ENCODE data around the gene PRDM1. TPM values are rescaled to one million over a fixed set of nuclear protein-coding genes. Genes with fewer than 3 reads are reported as not detected.

Gene PRDM1
- total RNA-seq, 2 donors from 2014 or later, result 25.2 to 107 TPM

GRCh38 chr6:106132153-106132698 is 46.1 kb downstream of the PRDM1 start:
- Mint-ChIP-seq H3K27me3 (ENCODE audit: low read depth) (peaks cover 10% of the 10 kb centered on the region), H3K4me1 (ENCODE audit: low read depth) (peaks cover 13% of the 10 kb centered on the region), H3K9me3 (no peaks in the 10 kb centered on the region), H3K27ac (no peak overlapping the region), H3K36me3 (ENCODE audit: insufficient read depth in 2 of 2) (no peaks in the 10 kb centered on the region), H3K4me3 (no peak overlapping the region)
- ATAC-seq (replicated peaks in 1 of 2) (no peak), DNase-seq (no peak)

DNA sequence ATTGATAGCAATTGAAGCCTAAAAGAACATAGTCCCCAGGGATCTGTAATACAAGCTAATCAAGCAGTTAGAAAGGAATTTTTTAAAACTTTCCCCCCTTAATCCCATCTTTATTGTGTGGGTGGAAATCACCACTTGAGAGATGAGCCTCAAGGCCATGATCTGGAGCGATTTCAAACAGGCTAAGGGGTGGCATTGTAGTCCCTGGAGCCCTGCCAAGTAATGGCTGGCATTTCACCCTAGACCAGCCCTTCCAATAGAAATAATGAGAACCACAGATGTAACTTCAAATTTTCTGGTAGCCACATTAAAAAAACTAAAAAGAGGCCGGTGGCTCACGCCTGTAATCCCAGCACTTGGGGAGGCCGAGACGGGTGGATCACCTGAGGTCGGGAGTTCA is 46.9 kb downstream of the PRDM1 start:
- DNase-seq, result no peak
- H3K27me3 Mint-ChIP-seq (ENCODE audit: low read depth), result peaks cover 10% of the 10 kb centered on the region
- no peak overlapping the region for H3K27ac Mint-ChIP-seq
- peaks cover 13% of the 10 kb centered on the region for H3K4me1 Mint-ChIP-seq (ENCODE audit: low read depth)
- H3K9me3 Mint-ChIP-seq, result no peaks in the 10 kb centered on the region
- H3K36me3 Mint-ChIP-seq (ENCODE audit: insufficient read depth in 2 of 2), result no peaks in the 10 kb centered on the region
- no peak overlapping the region for H3K4me3 Mint-ChIP-seq
- no peak for ATAC-seq (replicated peaks in 1 of 2)

- DNase-seq (no peak), ATAC-seq (replicated peaks in 1 of 2) (no peak)
- no peak overlapping the region for H3K27ac Mint-ChIP-seq
- peaks cover 17% of the 10 kb centered on the region for H3K4me1 Mint-ChIP-seq (ENCODE audit: low read depth)
- H3K4me3 Mint-ChIP-seq, result no peak overlapping the region
- peaks cover 6% of the 10 kb centered on the region for H3K27me3 Mint-ChIP-seq (ENCODE audit: low read depth)
- no peaks in the 10 kb centered on the region for H3K36me3 Mint-ChIP-seq (ENCODE audit: insufficient read depth in 2 of 2)
- no peaks in the 10 kb centered on the region for H3K9me3 Mint-ChIP-seq
Measured at GRCh38 chr6:106134087-106134770, 48.1 kb downstream of the PRDM1 start.

DNA sequence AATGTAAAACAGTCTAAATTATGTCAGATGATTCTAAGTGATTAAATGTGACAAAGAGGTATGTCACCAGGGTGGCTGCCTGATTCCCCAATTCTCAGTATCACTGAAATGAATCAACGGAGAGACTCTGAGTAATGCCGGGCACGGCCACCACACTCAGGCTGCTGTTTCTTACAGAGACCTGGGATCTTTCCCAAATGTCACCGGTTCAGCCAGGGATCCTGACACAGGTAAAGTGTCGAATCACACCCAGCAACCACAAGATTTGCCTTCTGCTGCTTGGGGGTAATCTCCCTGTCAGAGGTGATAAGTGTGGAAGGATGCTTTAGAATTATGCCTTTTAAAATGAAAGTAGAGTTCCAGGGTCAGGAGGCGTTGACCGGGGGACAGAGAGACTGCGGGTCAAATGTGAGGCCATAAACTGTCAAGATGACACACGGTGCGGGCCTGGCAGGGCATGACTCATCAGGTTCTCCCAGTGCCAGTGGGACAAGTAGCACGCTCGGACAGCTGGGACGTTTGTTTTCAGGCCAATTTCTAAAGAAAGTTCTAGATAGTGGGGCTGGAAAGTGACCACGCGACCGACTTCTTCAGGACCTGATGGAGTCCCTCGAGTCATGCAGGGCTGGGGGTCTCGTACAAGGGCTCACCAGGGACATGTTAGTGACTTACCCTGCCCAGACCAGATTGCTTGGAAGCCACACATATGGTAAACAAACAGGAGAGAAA is 48.9 kb downstream of the PRDM1 start:
- H3K27me3 Mint-ChIP-seq (ENCODE audit: low read depth), result peaks cover 6% of the 10 kb centered on the region
- DNase-seq (no peak), ATAC-seq (replicated peaks in 1 of 2) (peak; percentile 80 to 96)
- no peaks in the 10 kb centered on the region for H3K36me3 Mint-ChIP-seq (ENCODE audit: insufficient read depth in 2 of 2)
- peak overlapping the region in 1 of 2 donors; percentile 68 for H3K4me3 Mint-ChIP-seq
- peaks cover 17% of the 10 kb centered on the region for H3K4me1 Mint-ChIP-seq (ENCODE audit: low read depth)
- peak overlapping the region; percentile 17 for H3K27ac Mint-ChIP-seq
- H3K9me3 Mint-ChIP-seq, result no peaks in the 10 kb centered on the region

DNA sequence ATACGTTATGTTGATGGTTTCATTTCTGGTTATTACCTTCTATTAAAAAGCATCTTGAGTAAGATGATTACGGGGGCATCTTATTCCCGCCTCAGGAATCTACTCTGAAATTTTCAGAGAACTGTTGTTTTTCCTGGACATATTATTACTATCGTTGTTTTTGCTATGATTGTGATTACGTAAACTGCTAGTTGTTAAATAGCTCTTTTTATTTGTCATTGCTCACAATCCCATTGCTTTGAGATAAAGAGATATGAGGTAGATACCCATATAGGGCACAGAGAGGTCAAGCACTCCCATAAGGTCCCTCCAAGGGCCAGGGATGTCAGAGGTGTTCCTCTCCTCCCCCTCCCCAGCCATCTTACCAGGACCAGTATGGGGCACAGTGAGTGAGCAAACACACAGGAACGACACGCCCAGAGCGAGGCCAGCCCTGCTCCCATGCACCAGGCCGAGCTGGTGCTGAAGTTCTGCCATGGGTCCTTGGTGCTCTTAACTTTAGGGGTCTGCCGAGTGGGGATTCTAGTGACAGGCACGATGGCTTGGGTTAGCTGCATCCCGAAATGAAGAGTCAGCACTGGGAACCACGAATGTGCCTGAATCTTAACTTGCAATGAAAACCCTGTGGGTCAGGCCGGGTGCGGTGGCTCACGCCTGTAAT is 49.9 kb downstream of the PRDM1 start:
- DNase-seq (no peak), ATAC-seq (replicated peaks in 1 of 2) (no peak)
- Mint-ChIP-seq H3K27ac (no peak overlapping the region), H3K4me3 (no peak overlapping the region), H3K9me3 (no peaks in the 10 kb centered on the region), H3K27me3 (ENCODE audit: low read depth) (peaks cover 6% of the 10 kb centered on the region), H3K36me3 (ENCODE audit: insufficient read depth in 2 of 2) (no peaks in the 10 kb centered on the region), H3K4me1 (ENCODE audit: low read depth) (peaks cover 27% of the 10 kb centered on the region)

DNA sequence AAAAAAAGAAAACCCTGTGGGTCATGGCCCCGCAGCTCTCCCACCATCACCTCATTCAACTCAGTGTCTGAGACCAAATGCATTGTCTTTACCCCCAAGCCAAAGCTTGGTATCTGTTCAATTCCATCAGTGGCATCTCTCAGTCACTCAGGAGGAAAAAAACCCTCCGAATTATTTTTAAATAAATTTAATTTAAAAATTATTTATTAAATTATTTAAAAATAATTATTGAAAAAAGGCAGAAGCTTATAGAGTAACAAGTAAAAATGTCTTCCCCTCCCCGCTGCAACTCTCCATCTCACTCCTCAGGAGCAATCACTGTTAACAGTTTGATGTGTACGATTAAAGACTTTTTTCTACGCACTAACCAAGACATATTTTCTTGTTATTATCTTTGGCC is 50.7 kb downstream of the PRDM1 start:
- DNase-seq (no peak), ATAC-seq (replicated peaks in 1 of 2) (no peak)
- no peak overlapping the region for H3K4me3 Mint-ChIP-seq
- H3K27me3 Mint-ChIP-seq (ENCODE audit: low read depth), result peaks cover 6% of the 10 kb centered on the region
- H3K4me1 Mint-ChIP-seq (ENCODE audit: low read depth), result peaks cover 35% of the 10 kb centered on the region
- no peak overlapping the region for H3K27ac Mint-ChIP-seq
- no peaks in the 10 kb centered on the region for H3K36me3 Mint-ChIP-seq (ENCODE audit: insufficient read depth in 2 of 2)
- no peaks in the 10 kb centered on the region for H3K9me3 Mint-ChIP-seq

DNA sequence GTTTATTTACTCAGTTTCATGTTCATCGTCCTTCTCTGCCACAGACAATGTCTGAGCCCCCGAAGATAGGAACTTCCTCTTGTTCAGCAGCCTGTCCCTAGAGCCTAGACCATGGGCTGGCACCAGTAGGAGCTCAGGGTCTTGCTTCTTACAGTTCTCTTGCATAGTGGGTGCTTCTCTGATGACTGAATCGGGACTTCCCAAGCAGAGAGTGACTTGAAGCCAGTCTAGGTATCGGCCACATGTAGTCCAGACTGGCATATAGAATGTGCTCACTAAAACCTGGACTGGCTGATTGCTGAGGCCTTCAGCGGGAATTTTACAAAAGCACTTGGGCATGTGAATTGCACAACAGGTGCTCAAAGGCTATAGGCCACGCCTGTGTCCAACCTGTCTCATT is 52.0 kb downstream of the PRDM1 start:
- H3K4me1 Mint-ChIP-seq (ENCODE audit: low read depth), result peaks cover 48% of the 10 kb centered on the region
- no peak for DNase-seq
- no peaks in the 10 kb centered on the region for H3K9me3 Mint-ChIP-seq
- no peak overlapping the region for H3K4me3 Mint-ChIP-seq
- H3K27ac Mint-ChIP-seq, result no peak overlapping the region
- ATAC-seq (replicated peaks in 1 of 2), result no peak
- H3K36me3 Mint-ChIP-seq (ENCODE audit: insufficient read depth in 2 of 2), result no peaks in the 10 kb centered on the region
- H3K27me3 Mint-ChIP-seq (ENCODE audit: low read depth), result peaks cover 6% of the 10 kb centered on the region

GRCh38 chr6:106141441-106142237 is 55.5 kb downstream of the PRDM1 start:
- Mint-ChIP-seq H3K9me3 (no peaks in the 10 kb centered on the region), H3K27me3 (ENCODE audit: low read depth) (no peaks in the 10 kb centered on the region), H3K27ac (peak overlapping the region; percentile 94), H3K4me1 (ENCODE audit: low read depth) (peaks cover 69% of the 10 kb centered on the region), H3K4me3 (peak overlapping the region; percentile 69 to 80), H3K36me3 (ENCODE audit: insufficient read depth in 2 of 2) (no peaks in the 10 kb centered on the region)
- DNase-seq (peak; percentile 71), ATAC-seq (replicated peaks in 1 of 2) (peak; percentile 92 to 93)

DNA sequence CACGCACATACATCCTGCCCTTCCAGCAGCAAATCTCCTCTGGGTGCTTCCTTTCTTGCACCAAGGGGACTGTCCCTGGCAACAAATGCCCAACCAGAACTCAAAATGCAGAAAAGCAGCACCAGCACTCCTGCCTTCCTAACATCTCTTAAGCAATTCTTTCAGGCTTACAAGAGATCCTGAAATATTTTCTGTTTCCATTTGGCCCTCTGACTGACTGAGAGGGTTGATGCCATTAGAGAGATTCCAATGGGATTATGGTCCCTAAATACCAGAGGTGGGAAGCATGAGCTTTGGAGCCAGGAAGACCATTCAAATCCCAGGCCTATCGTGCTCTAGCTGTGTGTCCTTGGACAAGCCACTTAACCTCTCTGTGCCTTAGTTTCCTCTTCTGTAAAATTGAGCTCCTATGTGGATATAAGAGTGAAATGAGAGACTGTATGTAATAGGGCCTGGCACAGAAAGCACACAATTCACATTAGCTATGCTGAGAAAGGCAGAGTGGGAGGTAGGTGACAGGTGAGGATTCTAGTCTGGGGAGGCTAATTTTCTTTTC is 56.8 kb downstream of the PRDM1 start:
- ATAC-seq (replicated peaks in 1 of 2), result no peak
- H3K4me3 Mint-ChIP-seq, result peak overlapping the region in 1 of 2 donors; percentile 59
- H3K9me3 Mint-ChIP-seq, result no peaks in the 10 kb centered on the region
- DNase-seq, result no peak
- no peaks in the 10 kb centered on the region for H3K36me3 Mint-ChIP-seq (ENCODE audit: insufficient read depth in 2 of 2)
- peaks cover 78% of the 10 kb centered on the region for H3K4me1 Mint-ChIP-seq (ENCODE audit: low read depth)
- H3K27me3 Mint-ChIP-seq (ENCODE audit: low read depth), result no peaks in the 10 kb centered on the region
- H3K27ac Mint-ChIP-seq, result peak overlapping the region; percentile 30

DNA sequence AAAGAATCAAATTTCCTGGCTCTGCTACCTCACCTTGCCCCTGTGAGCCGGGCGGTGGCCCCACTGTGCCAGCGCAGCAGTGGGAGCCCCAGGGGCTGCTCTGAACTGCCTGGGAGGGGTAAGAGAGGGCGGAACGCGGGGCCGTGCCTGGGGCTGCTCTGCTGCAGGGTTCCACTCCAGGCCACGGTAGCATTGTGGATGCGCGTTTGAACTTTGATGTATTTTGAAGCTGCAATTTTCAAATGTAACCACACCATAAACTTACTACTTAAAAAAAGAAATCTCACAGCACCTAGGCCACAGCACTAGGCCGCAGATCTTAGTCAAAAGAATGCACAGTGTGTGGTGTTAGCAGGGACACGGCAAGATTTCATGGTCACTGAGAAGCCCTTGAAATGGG is 57.5 kb downstream of the PRDM1 start:
- Mint-ChIP-seq H3K4me3 (peak overlapping the region in 1 of 2 donors; percentile 59), H3K27me3 (ENCODE audit: low read depth) (no peaks in the 10 kb centered on the region), H3K27ac (no peak overlapping the region), H3K36me3 (ENCODE audit: insufficient read depth in 2 of 2) (no peaks in the 10 kb centered on the region), H3K9me3 (no peaks in the 10 kb centered on the region), H3K4me1 (ENCODE audit: low read depth) (peaks cover 82% of the 10 kb centered on the region)
- ATAC-seq (replicated peaks in 1 of 2) (no peak), DNase-seq (no peak)

- ATAC-seq (replicated peaks in 1 of 2), result no peak
- Mint-ChIP-seq H3K27ac (no peak overlapping the region), H3K4me3 (peak overlapping the region; percentile 15 to 29), H3K4me1 (ENCODE audit: low read depth) (peaks cover 94% of the 10 kb centered on the region), H3K27me3 (ENCODE audit: low read depth) (no peaks in the 10 kb centered on the region), H3K36me3 (ENCODE audit: insufficient read depth in 2 of 2) (no peaks in the 10 kb centered on the region), H3K9me3 (no peaks in the 10 kb centered on the region)
- DNase-seq, result no peak
Measured at GRCh38 chr6:106145144-106145543, 59.0 kb downstream of the PRDM1 start.

GRCh38 chr6:106145741-106146227 is 59.6 kb downstream of the PRDM1 start:
- no peaks in the 10 kb centered on the region for H3K36me3 Mint-ChIP-seq (ENCODE audit: insufficient read depth in 2 of 2)
- ATAC-seq (replicated peaks in 1 of 2), result peak in 1 of 2 donors; percentile 27
- peak; percentile 53 to 54 for DNase-seq
- peaks cover 87% of the 10 kb centered on the region for H3K4me1 Mint-ChIP-seq (ENCODE audit: low read depth)
- no peaks in the 10 kb centered on the region for H3K9me3 Mint-ChIP-seq
- no peaks in the 10 kb centered on the region for H3K27me3 Mint-ChIP-seq (ENCODE audit: low read depth)
- H3K27ac Mint-ChIP-seq, result no peak overlapping the region
- H3K4me3 Mint-ChIP-seq, result peak overlapping the region; percentile 15 to 35

Measured in activated T-cell treated with anti-CD3 and anti-CD28 coated beads, Interleukin-2, amount 50 U/mL, for 72 hours (primary cell).